Fibroblast of lung (primary cell): ENCODE measurements around the gene FIBCD1.

Experiments used
- EZH2 ChIP-seq: IDR thresholded peaks from 2 replicates; pipeline ENCODE4 v1.5.1; 2012; ENCODE audit warnings: low read length, control low read depth, mild to moderate bottlenecking; ENCODE audit errors: missing control alignments
- TF ChIP-seq, protein P1 (sequence below), 2 donors: IDR thresholded peaks in 1 of 2; conservative IDR thresholded peaks in 1 of 2; 1 replicate in 1 of 2; 2 replicates in 1 of 2; pipeline ENCODE4 v1.5.1; 2011 to 2012; ENCODE audit warnings: low read length in 2 of 2, control low read depth in 1 of 2, inconsistent platforms in 1 of 2, low read depth in 1 of 2, mild to moderate bottlenecking in 1 of 2

DNA sequence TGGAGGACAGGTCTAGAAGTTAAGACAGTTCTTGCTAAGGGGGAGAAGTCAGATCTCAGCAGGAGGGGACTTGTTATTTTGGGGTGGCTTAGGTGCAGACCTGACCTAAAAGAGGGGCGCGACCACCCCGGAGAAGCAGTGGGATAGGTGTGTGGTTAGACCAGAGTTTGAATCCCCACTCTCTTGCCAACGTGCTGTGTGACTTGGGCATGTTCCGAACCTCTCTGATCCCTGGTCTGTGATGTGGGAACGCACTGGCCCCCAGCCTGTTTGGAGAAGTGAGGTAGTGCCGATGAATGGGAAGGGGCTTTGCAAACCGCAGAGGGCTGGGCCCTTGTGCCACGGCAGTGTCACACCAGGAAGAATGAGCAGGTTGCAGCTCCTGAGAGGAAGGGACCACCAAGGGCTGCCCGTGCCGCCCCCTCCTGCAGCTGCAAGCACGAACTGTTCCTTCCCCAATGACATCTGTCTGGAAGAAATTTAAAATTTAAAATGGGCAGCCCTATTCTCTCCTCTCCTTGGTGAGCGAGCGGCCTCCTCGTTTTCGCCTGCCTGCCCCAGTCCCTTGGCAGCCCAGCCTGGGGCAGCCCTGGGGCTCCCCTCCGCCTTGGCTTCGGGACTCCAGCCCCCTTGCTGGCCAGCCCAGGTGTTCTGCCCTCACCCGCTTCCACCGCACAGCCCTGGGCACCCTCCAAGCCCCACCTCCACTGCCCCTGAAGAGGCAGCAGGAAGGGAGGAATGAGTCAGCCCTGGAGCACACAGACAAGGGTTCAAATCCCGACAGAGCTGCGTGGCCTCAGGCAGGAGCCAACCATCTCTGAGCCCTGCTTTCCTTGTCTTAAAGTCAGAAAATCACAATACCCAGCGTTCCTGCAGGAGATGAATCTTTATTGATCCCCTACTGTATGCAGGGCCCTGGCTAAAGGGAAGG lies 1.6 kb downstream of the FIBCD1 start:
- TF ChIP-seq, protein P1, sequence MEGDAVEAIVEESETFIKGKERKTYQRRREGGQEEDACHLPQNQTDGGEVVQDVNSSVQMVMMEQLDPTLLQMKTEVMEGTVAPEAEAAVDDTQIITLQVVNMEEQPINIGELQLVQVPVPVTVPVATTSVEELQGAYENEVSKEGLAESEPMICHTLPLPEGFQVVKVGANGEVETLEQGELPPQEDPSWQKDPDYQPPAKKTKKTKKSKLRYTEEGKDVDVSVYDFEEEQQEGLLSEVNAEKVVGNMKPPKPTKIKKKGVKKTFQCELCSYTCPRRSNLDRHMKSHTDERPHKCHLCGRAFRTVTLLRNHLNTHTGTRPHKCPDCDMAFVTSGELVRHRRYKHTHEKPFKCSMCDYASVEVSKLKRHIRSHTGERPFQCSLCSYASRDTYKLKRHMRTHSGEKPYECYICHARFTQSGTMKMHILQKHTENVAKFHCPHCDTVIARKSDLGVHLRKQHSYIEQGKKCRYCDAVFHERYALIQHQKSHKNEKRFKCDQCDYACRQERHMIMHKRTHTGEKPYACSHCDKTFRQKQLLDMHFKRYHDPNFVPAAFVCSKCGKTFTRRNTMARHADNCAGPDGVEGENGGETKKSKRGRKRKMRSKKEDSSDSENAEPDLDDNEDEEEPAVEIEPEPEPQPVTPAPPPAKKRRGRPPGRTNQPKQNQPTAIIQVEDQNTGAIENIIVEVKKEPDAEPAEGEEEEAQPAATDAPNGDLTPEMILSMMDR (conservative IDR thresholded peaks at IDR 0.05 in 1 of 2, IDR thresholded peaks at IDR 0.05 in 1 of 2; ENCODE audit: low read depth in 1 of 2, low read length in 2 of 2): no peak
- no peak for TF ChIP-seq EZH2
